A549 (cell line): ENCODE data around the gene FLACC1. TPM values are rescaled to one million over a fixed set of nuclear protein-coding genes. Genes with fewer than 3 reads are reported as not detected.
"Not testable (repeated sequence)": the region's sequence is repeated elsewhere in the genome, so short reads cannot be mapped to it uniquely, and the experiment has no call there.

Source experiments
- ATAC-seq, 2 experiments: fragments of 200-7000 bp in 1 of 2; fragments of >200 bp in 1 of 2; cut with Nextera tagmentation in 1 of 2; cut with Tn5 transposase in 1 of 2; 3 replicates each; pipeline versions ENCODE4 v1.8.0 to v1.9.1; 2018 to 2020; ENCODE audit warnings: mild to moderate bottlenecking in 1 of 2, moderate library complexity in 1 of 2
- CTCF ChIA-PET: fragments of 300-600 bp; sonication (Branson Sonifier 250); formaldehyde crosslinking; extraction: SDS; loops from one replicate; lab custom pipeline; 2021; ENCODE audit warnings: antibody characterized with exemption, inconsistent platforms; lab: Yijun Ruan, JAX
- POLR2A ChIA-PET: fragments of 350-600 bp; formaldehyde crosslinking; extraction: SDS; loops from one replicate; lab custom pipeline; 2021; ENCODE audit warnings: antibody characterized with exemption, inconsistent platforms; lab: Yijun Ruan, JAX
- DNase-seq, 2 experiments: peaks; one replicate each; pipeline versions ENCODE4 v3.0.0 to v3.0.0-alpha.2; 2011 to 2016; ENCODE audit warnings: low read depth in 1 of 2, low spot score in 1 of 2
- FAIRE-seq: peaks from 2 replicates; lab custom pipeline; 2011; peaks lifted over from hg19 to GRCh38; lab: Jason Lieb, UNC
- H3K27ac ChIP-seq, 2 experiments: fragments of >200 bp; sonication (Bioruptor Twin); formaldehyde crosslinking; 3 replicates each; pipeline ENCODE4 v1.5.1; 2016 to 2017
- H3K4me1 ChIP-seq: fragments of >200 bp; sonication (Bioruptor Twin); formaldehyde crosslinking; 3 replicates; pipeline ENCODE4 v1.6.1; 2016
- H3K4me2 ChIP-seq: fragments of >200 bp; sonication (Bioruptor Twin); formaldehyde crosslinking; 3 replicates; pipeline ENCODE4 v1.6.1; 2016
- H3K4me3 ChIP-seq: fragments of >200 bp; sonication (Bioruptor Twin); formaldehyde crosslinking; 3 replicates; pipeline ENCODE4 v1.5.1; 2016
- H3K9me3 ChIP-seq: fragments of >200 bp; sonication (Bioruptor Twin); formaldehyde crosslinking; 3 replicates; pipeline ENCODE4 v1.6.1; 2016
- BHLHE40 ChIP-seq: IDR thresholded peaks from 2 replicates; pipeline ENCODE4 v1.6.1; 2012; ENCODE audit warnings: low read depth, low read length, inconsistent platforms
- CBX2 ChIP-seq: fragments of 200-600 bp; sonication (generic); IDR thresholded peaks from 2 replicates; pipeline ENCODE4 v1.6.1; 2016; ENCODE audit warnings: low read depth, mild to moderate bottlenecking, borderline replicate concordance
- CBX8 ChIP-seq: fragments of 200-600 bp; sonication (generic); IDR thresholded peaks from 2 replicates; pipeline ENCODE4 v1.6.1; 2016
- CEBPB ChIP-seq, 2 experiments: fragments of >200 bp in 1 of 2; sonication (Bioruptor Twin) in 1 of 2; formaldehyde crosslinking in 1 of 2; IDR thresholded peaks; 2 replicates each; pipeline ENCODE4 v1.6.1; 2012 to 2016
- E2F6 ChIP-seq: IDR thresholded peaks from 2 replicates; pipeline ENCODE4 v1.6.1; 2012; ENCODE audit warnings: low read depth, borderline replicate concordance
- EHF ChIP-seq: fragments of 250-450 bp; sonication (Bioruptor Pico); IDR thresholded peaks from 2 replicates; pipeline ENCODE4 v1.5.0; 2020; ENCODE audit warnings: mild to moderate bottlenecking
- ESRRA ChIP-seq: fragments of 150-350 bp; IDR thresholded peaks from 2 replicates; pipeline ENCODE4 v1.6.1; 2014; ENCODE audit warnings: mild to moderate bottlenecking, low read length, borderline replicate concordance
- GATA3 ChIP-seq: IDR thresholded peaks from 2 replicates; pipeline ENCODE4 v1.6.1; 2012; ENCODE audit warnings: borderline replicate concordance
- HOXB13 ChIP-seq: fragments of 250-450 bp; sonication (Bioruptor Pico); IDR thresholded peaks from 2 replicates; pipeline ENCODE4 v1.5.0; 2020; ENCODE audit warnings: low read depth, mild to moderate bottlenecking, moderate library complexity
- HOXB5 ChIP-seq: fragments of 250-450 bp; sonication (Bioruptor Pico); IDR thresholded peaks from 2 replicates; pipeline ENCODE4 v1.5.0; 2020; ENCODE audit warnings: mild to moderate bottlenecking, moderate library complexity
- JUN ChIP-seq, 2 experiments: fragments of >200 bp; sonication (Bioruptor Twin); formaldehyde crosslinking; IDR thresholded peaks; 2 replicates in 1 of 2; 3 replicates in 1 of 2; pipeline ENCODE4 v1.6.1; 2016 to 2017
- JUNB ChIP-seq: fragments of >200 bp; sonication (Bioruptor Twin); formaldehyde crosslinking; IDR thresholded peaks from 2 replicates; pipeline ENCODE4 v1.6.1; 2016
- MAZ ChIP-seq: fragments of 150-350 bp; IDR thresholded peaks from 2 replicates; pipeline ENCODE4 v1.6.1; 2014; ENCODE audit warnings: antibody characterized with exemption, low read depth, low read length, borderline replicate concordance
- MYC ChIP-seq: IDR thresholded peaks from 2 replicates; pipeline ENCODE4 v1.6.1; 2012; ENCODE audit warnings: mild to moderate bottlenecking, inconsistent platforms, low read length, improper control_type of control experiment, borderline replicate concordance
- NPAS2 ChIP-seq: fragments of 250-450 bp; sonication (Bioruptor Pico); IDR thresholded peaks from 2 replicates; pipeline ENCODE4 v1.8.0; 2022; ENCODE audit warnings: mild to moderate bottlenecking, moderate library complexity, borderline replicate concordance
- NR3C1 ChIP-seq: fragments of >200 bp; sonication (Bioruptor Twin); formaldehyde crosslinking; IDR thresholded peaks from 3 replicates; pipeline ENCODE4 v1.6.1; 2017
- PHF8 ChIP-seq: fragments of 200-600 bp; sonication (generic); IDR thresholded peaks from 2 replicates; pipeline ENCODE4 v1.6.1; 2016; ENCODE audit warnings: low read depth, mild to moderate bottlenecking, antibody characterized with exemption, moderate library complexity, borderline replicate concordance
- SREBF2 ChIP-seq: fragments of 450-650 bp; IDR thresholded peaks from 2 replicates; pipeline ENCODE4 v1.6.1; 2014; ENCODE audit warnings: mild to moderate bottlenecking, moderate library complexity
- TP53 ChIP-seq: fragments of 250-450 bp; sonication (Bioruptor Pico); IDR thresholded peaks from 2 replicates; pipeline ENCODE4 v1.5.0; 2021; ENCODE audit warnings: mild to moderate bottlenecking, moderate library complexity
- USF2 ChIP-seq: fragments of 450-650 bp; IDR thresholded peaks from 2 replicates; pipeline ENCODE4 v1.6.1; 2014; ENCODE audit warnings: antibody characterized with exemption
- ZFP36 ChIP-seq: fragments of 450-650 bp; IDR thresholded peaks from 2 replicates; pipeline ENCODE4 v1.6.1; 2014; ENCODE audit warnings: borderline replicate concordance; ENCODE audit not compliant: partially characterized antibody
- WGBS: methylation state at CpG from one replicate; pipeline ENCODE4 v1.1.6; 2017; ENCODE audit errors: missing lambda C conversion rate; 5-methylcytosine and 5-hydroxymethylcytosine counted together
- polyA plus RNA-seq, 4 experiments: library from polyadenylated mRNA; depleted of rRNA in 3 of 4; stranded (reverse); fragments of >200 nt; fragmentation: RNase III in 1 of 4; extraction: RNeasy Plus Mini Kit Qiagen cat#74134 plus additional on column Dnase treatment in 1 of 4; gene quantifications; 2 replicates in 3 of 4; 3 replicates in 1 of 4; pipeline ENCODE4 v1.2.3, GENCODE V29; 2011 to 2017
- TF ChIP-seq, protein P1 (sequence below): fragments of >200 bp; sonication (Bioruptor Twin); formaldehyde crosslinking; IDR thresholded peaks from 3 replicates; pipeline ENCODE4 v1.6.1; 2016

Gene FLACC1
- polyA plus RNA-seq, 2 of the 4 experiments (the other 2 are of a cell fraction) = 0.26 to 0.36 TPM

GRCh38 chr2:201298462-201299052, 58.6 kb downstream of the FLACC1 start:
- Histone ChIP-seq H3K4me2 (no peak overlapping the region), H3K9me3 (peaks cover 5% of the 10 kb centered on the region; the same call in 1 of the 3 replicates), H3K27ac (no peak overlapping the region), H3K4me1 (no peaks in the 10 kb centered on the region), H3K4me3 (no peak overlapping the region)
- ATAC-seq (no peak), FAIRE-seq (no peak), DNase-seq (no peak)
- CTCF ChIA-PET = interaction anchor here (1.3 to 1.5 kb wide), 2 partner anchors 10 to 66 kb away, joined by 4 read pairs; no protein-coding TSS in a partner anchor
- POLR2A ChIA-PET = no interaction called here
- WGBS = 17% methylated on average over 3 of the region's 3 CpGs
- no peak for TF ChIP-seq BHLHE40
- TF ChIP-seq GATA3 = no peak
- no peak for TF ChIP-seq CEBPB (IDR thresholded peaks at IDR 0.05)
- no peak for TF ChIP-seq TP53 (CRISPR knock-in tag)
- no peak for TF ChIP-seq E2F6
- no peak for TF ChIP-seq MAZ

DNA sequence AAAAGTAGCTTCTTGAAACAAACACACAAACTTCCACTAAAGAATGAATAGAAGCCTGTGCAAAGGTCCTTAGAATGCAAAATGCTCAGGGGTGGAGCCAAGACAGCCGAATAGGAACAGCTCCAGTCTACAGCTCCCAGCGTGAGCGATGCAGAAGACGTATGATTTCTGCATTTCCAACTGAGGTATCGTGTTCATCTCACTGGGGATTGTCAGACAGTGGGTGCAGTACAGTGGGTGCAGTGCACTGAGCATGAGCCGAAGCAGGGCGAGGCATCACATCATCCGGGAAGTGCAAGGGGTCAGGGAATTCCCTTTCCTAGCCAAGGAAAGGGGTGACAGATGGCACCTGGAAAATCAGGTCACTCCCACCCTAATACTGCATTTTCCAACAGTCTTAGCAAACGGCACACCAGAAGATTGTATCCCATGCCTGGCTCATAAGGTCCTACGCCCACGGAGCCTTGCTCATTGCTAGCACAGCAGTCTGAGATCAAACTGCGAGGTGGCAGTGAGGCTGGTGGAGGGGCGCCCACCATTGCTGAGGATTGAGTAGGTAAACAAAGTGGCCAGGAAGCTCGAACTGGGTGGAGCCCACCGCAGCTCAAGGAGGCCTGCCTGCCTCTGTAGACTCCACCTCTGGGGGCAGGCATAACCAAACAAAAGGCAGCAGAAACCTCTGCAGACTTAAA, 66.5 kb downstream of the FLACC1 start:
- DNase-seq, ATAC-seq, H3K4me1 ChIP-seq, H3K27ac ChIP-seq, H3K4me3 ChIP-seq, POLR2A ChIA-PET, FAIRE-seq, H3K4me2 ChIP-seq: not testable (repeated sequence)
- WGBS = 79% methylated on average over 14 of the region's 15 CpGs
- H3K9me3 ChIP-seq = peaks cover 24% of the 10 kb centered on the region
- CTCF ChIA-PET = interaction anchor here (0.6 kb wide), 1 partner anchor 938 kb away, joined by 4 read pairs; no protein-coding TSS in a partner anchor

DNA sequence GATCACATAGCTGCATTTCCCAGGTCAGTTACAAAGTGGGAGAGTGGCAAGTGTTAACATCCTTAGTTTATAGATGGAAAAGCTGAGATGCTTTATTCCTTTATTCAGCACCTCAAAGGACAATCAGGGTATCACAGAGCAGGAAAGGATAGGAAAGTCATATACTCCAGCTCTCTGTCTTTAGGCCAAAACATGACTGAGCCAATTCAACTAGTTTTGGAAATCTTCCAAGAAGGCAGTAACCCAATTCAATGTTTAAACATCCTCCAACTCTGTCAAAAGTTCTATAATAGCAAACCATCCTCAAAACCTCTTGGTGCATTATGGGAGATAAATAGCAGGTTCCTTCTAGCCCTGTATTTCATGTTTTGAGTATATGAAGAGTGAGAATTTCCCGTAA, 71.6 kb downstream of the FLACC1 start:
- TF ChIP-seq MYC (no peak), EHF (CRISPR knock-in tag) (no peak), NR3C1 (no peak), USF2 (no peak), PHF8 (no peak), HOXB5 (CRISPR knock-in tag) (no peak), JUN (IDR thresholded peaks at IDR 0.05) (no peak), ZFP36 (no peak), CBX2 (no peak), NPAS2 (no peak)
- TF ChIP-seq, all 56 proteins: peak for 0
- POLR2A ChIA-PET = no interaction called here
- DNase-seq (no peak), ATAC-seq (no peak), FAIRE-seq (no peak)
- Histone ChIP-seq H3K9me3 (peaks cover 20% of the 10 kb centered on the region), H3K27ac (no peak overlapping the region), H3K4me3 (no peak overlapping the region), H3K4me2 (no peak overlapping the region), H3K4me1 (no peaks in the 10 kb centered on the region)
- CTCF ChIA-PET = interaction anchor here (1.0 to 1.7 kb wide), 2 partner anchors 11 to 72 kb away, joined by 3 to 5 read pairs; no protein-coding TSS in a partner anchor
- 100% methylated on average over 1 of the region's 1 CpG for WGBS

GRCh38 chr2:201280191-201281040, 76.7 kb downstream of the FLACC1 start:
- ATAC-seq (no peak), DNase-seq (no peak), FAIRE-seq (no peak)
- Histone ChIP-seq H3K4me1 (no peaks in the 10 kb centered on the region), H3K9me3 (no peaks in the 10 kb centered on the region), H3K27ac (no peak overlapping the region), H3K4me3 (no peak overlapping the region)
- POLR2A ChIA-PET = no interaction called here
- CTCF ChIA-PET = no interaction called here
- 89% methylated on average over 3 of the region's 3 CpGs for WGBS
- TF ChIP-seq E2F6 (no peak), SREBF2 (no peak), HOXB13 (no peak), CBX2 (no peak), JUNB (no peak), ESRRA (no peak), CBX8 (no peak), MYC (no peak)
- TF ChIP-seq, protein P1, sequence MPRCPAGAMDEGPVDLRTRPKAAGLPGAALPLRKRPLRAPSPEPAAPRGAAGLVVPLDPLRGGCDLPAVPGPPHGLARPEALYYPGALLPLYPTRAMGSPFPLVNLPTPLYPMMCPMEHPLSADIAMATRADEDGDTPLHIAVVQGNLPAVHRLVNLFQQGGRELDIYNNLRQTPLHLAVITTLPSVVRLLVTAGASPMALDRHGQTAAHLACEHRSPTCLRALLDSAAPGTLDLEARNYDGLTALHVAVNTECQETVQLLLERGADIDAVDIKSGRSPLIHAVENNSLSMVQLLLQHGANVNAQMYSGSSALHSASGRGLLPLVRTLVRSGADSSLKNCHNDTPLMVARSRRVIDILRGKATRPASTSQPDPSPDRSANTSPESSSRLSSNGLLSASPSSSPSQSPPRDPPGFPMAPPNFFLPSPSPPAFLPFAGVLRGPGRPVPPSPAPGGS = no peak
- TF ChIP-seq, all 56 proteins: peak for 0
- no peak overlapping the region for H3K4me2 ChIP-seq
